GM21381 (cell line): ENCODE measurements around the gene MYH10.

Source experiments
- ATAC-seq: cut with Tn5 transposase; IDR thresholded peaks from one replicate; pipeline ENCODE4 v1.9.1; 2021; ENCODE audit warnings: mild to moderate bottlenecking, moderate library complexity; ENCODE audit not compliant: unreplicated experiment

Gene MYH10

DNA sequence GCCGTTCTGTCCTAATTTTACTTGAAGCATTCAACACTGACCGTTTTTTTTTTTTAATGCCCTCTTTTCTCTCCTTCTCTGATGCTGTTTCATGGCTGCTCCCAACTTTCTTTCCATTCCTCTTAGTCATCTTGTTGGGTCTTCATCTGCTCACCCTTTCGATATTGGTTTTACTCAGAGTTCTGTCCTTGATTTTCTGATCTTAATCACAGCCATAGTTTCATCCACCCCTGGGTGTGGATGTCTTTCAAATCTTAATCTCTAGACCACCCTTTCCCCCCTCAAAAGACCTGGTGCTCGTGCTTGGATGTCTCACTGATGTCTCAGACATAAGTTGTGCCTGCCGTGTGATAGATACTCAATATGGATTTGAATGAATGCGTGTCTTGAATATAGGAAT, 172.4 kb downstream of the MYH10 start:
- no peak for ATAC-seq

DNA sequence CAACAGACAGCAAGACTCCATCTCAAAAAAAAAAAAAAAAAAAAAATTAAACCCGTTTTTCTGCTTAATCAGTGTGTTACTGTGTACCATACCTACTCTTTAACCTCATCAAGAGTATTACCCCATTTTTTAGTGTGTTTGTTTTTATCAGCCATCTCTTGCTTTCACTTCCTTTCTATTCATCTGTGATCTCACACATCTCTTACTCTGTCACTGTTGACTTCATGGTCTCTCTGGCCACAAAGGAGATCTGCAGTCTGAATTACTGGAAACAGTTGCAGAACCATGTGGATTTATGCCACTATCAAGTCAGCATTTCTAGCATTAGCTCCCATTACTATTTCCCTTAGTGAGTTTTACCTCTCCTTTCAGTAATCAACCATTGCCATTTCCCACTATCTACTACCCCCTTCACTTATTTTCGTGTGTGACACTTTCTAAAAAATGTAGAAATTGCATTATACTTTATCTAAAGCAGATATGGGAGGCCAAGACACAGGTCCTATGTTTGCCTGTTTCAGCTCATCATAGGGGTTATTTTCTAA, 174.8 kb downstream of the MYH10 start:
- ATAC-seq: no peak

DNA sequence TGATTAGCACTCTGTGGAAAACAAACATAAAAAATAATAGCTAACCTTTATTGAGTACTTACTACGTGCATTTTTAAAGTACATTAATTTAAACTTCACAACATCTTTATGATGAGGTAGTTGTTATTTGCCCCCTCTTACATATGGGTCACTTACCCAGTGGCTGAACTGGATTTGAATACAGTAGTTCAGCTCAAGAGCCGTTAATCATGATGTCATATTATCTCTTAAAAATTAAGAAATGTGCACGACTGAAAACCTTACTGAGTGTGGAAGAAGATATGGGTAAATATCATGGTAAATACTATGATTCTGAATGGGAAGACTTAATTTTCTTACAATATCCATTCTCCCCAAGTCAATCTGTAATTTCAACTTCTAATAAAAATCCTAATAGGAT, 177.2 kb downstream of the MYH10 start:
- no peak for ATAC-seq

DNA sequence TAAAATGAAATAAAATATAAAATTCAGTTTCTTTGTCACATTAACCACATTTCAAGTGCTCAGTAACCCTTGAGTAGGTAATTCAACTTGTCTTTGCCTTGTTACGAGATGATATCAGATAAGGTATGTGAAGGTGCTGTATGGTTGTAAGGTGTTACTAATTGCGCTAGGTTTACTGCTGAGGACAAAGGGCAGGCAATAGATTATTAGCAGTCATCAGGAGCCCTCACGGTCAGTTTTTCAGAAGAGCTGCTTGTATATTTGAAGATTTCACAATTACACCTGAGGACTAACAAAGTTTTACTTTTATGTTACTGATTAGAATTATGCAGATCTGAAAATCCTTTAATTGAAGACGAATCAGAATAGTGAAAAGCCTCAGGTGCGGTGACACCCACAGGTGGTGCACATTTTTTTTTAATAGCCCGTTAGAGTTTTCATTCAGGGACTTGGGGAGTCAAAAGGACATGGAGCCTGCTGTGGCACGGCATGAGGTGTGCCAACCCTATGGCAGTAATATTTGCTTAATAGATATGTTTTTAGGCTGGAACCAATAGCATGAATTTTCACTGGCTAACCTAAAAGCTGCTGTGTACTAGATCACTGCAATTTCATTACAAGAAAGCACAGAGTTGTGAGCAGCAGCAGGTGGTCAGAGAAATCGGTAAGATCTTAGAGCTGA, 178.5 kb downstream of the MYH10 start:
- ATAC-seq: no peak

DNA sequence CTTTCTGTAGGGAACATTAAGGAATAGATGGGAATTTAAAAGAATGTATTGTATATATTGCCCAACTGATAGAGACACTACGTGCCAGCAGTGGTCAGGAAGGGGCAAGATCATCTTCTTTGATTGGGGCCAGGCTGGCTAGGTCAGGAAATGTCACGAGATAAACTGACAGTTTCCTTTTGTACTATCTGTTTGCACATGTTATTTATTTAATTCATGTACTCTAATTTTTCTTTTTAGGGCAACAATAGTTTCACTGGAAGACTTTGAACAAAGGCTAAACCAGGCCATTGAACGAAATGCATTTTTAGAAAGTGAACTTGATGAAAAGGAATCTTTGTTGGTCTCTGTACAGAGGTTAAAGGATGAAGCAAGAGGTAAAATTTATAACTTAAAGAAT, 182.2 kb downstream of the MYH10 start:
- ATAC-seq: no peak

DNA sequence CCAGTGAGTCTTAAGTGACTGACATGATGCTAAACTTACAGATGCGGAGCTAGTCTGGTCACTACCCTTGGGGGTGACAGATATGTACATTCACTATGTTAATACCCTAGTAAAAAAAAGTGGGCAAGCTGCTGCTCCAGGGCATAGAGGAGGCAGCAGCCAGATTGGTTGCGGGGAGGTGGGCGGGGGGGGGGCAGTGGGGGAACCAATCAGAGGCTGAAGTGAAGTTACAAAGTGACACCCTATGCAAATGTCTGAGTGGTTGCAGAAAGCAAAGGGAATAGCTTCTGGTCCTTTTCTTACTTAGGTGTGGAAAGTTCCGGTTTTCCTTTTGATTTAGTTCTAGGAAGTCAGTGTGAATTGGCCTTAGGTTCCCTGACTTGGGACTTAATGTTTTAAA, 182.7 kb downstream of the MYH10 start:
- no peak for ATAC-seq

DNA sequence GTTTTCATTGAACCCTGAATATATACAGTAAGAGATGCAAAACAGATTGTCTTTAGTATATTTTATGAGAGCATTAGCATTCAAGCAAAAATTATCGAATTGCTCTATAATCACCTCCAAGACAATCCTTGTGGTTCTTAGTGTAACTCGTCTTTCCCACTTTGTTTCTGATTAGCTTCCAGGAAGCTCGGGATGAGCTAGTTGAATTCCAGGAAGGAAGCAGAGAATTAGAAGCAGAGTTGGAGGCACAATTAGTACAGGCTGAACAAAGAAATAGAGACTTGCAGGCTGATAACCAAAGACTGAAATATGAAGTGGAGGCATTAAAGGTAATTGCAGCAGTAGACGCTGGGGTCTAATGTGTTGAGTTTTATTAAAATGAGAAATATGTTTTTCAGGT, 185.0 kb downstream of the MYH10 start:
- no peak for ATAC-seq

DNA sequence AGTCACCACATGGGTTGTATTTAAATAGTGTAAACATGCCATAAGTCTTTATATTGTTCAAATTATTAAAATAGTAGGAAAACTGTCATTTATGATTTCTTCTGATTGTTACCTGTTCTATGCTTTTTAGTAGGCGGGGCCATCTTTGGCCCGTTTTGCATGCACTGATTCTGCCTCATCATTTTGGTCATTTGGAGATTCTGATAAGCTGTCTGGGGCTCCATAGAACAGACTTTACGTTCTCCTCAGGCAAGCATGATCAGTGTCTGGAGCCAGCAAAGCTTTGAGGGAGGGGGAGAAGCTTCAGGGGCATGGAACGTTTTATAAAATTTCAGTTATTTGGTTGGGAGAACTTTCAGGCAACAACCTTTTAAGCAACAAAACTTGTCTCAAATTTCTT, 186.0 kb downstream of the MYH10 start:
- ATAC-seq: no peak

DNA sequence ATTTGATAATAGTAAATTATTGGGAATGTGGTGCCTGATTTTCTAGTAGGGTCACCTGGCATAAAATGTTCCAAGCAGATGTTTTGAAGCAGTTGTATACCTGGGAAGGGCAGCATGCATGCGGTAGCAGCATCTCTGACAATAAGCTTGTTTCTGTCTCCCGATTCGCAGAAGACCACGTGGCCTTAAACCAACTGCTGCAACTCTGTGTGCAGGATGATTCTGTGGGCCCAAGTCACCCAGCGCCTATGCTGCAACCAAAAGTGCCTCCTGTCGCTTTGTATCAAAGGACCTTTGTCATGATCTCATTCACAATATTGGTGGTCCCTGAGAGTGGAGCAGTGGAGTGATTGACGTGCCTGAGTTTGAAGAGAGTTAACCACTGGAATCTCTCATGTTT, 186.8 kb downstream of the MYH10 start:
- no peak for ATAC-seq

DNA sequence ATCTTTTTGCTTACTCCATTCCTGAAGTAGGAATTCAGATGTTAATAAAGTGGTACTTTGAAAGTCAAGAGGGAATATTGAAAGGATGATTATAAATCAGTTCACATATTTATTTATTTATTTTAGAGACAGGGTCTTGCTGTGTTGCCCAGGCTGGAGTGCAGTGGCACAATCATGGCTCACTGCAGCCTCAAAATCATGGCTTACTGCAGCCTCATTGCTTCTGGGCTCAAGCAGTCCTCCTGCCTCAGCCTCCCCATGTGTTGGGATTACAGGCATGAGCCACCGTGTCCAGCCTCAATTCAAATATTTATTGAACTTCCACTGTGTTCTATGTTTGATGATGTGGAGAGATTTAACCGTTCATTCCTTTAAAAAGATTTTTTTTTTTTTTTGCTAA, 188.2 kb downstream of the MYH10 start:
- ATAC-seq: no peak

DNA sequence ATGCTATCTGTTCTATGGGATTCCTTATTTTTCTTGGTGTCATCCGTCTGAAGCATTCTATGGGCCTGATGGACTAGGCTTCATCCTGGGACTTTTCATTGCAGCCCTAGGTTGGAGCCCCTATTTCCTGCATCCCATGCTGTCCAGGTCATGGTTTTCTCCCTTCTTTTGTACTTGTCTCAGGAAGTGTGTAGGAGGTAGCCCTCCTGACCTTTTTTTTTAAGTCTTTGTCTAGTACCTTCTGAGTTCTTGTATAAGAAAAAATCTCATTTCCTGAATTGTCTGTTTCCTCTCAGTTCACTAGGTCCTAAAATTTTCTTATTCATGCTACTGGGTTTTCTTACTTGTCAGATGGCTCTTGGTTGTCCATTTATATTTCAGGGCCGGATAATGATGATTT, 188.8 kb downstream of the MYH10 start:
- ATAC-seq: no peak

DNA sequence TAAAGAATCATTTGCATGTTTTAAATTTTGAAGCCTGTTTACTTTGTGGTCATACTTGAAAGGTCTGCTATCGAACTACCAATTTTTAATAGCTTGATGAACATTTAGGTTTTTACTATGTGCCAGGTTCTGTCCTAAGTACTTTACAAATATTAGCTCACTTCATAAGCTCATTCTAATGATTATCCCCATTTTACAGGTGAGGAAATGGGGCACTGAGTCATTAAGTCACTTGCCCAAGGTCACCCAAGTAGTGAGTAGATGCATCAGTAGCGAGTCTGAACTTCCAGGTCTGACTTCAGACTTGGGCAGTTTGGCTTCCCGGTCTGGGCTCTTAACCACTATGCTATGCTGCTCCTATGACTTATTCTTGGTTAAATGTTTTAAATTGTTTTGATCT, 190.8 kb downstream of the MYH10 start:
- ATAC-seq: no peak

DNA sequence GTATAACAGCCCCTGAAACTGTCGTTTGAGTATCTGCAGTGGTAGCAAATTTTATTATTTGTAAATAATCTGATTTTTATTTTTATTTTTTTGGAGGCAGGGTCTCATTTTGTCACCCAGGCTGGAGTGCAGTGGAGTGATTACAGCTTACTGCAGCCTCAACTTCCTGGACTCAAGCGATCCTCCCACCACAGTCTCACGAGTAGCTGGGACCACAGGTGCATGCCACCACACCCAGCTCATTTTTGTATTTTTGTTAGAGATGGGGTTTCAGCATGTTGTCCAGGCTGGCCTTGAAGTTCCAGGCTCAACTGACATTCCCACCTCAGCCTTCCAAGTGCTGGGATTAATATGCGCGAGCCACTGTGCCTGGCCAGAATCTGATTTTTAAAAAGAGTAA, 192.1 kb downstream of the MYH10 start:
- ATAC-seq: no peak

DNA sequence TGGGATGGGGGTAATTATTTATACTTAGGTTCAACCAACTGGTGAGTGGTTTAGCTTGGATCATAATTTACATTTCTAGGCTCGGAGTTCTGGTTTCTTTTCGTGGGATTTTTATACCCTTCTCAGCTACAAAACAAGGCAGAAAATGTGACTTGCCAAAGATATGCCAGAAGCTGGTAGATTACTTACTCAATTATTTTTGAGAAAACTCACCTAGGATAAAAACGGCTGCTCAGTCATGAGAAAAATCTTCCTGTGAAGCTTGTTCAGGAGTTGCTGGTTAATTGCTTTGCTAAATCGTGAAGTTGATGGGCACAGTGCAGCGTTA, 193.7 kb downstream of the MYH10 start:
- no peak for ATAC-seq

DNA sequence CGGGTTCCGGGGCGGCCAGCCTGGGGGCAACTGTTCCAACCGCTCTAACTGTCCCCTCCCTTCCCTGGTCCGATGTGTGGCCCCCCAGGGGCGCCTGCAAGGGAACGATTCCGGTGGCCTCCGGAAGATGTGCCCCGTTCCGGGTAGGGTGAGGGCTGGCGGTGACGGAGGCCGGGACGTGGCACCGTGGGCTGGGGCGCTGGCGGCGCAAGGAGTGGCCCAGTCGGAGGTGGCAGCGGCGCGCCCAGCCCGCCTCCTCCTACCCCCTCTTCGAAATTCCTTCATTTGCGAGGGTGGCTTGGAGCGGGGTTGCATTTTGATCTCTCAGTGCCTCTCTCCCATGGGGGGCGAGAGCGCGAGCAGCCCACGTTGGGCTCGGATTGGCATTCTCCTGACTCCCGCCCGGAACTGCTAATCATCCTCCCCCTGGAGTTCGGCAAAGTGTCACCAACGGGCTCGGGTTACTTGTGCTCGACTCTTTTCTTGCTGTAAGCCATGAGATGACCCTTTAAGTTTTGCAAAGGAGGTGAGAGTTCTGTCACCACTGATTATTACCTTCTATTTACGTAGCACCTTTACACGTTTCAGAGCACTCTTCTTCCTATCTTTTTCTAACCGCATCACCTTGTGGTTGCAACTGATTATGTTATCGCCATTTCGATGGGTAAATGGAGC, 194.2 kb downstream of the MYH10 start:
- ATAC-seq: peak; percentile 42

DNA sequence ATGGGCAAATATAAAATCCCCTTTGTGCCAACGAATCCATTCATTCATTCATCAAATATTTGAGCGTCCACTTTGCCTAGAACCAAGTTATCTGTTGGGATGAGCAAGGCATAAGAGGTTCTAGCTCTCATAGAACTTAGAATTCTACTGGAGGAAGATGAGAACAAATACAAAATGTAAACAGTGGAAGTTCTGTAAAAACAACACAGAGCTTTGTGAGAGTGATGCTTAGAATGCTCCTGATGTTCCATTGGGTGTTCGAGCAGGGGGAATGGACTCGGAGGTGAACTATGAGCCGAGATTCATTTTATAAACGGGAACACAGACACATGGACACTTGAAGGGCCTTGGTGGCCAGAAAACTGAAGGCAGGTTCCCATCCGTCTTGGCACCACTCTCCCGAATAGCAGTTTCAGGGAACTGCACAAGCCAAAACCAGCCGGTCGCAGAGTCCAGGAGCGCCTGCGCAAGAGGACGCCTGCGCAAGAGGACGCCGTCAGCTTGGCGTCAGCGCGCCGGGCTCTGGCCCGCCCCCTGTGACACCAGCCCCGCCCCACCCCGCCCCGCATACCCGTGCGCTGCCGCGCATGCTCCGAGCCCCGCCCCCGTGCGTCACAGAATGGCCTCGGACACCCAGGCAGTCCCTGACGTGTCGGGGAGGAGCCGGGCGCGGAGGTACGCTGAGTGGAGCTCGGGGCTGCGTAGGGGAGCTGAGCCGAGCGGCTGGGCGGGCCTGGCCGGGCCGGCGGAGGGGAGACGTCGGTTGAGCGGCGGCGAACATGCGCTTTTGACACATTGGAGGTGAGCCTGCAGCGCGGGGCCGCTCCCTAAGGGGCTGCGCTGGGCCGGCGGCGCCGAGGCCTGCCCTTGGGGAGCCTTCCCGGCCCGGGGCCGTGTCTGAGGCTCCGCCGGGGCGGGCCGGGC, 195.0 kb downstream of the MYH10 start, which contains the start of gene NDEL1:
TSS of gene NDEL1 (plus strand) at position 640 of the 924 bp plus-strand sequence. CDS start 8,388 bp downstream, outside the sequence.
- ATAC-seq: peak; percentile 94

DNA sequence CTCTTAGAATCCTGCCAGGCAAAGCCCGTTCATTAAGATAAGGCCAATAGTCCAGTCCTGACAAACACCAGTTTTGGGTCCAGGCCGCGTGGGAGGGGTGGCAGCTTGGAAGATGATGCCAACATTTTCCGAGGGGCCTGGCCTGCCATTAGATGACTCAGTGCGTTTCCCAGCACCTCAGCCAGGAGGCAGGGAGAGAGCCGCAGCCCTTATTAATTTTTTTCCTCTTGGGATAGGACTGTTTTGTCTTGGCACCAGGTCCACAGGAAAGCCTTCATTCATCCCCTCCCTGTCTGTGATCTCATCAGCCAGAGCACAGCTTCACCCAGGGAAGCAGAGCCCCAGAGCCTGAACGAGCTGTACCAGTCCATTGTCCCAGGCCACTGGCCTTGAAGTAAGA, 199.6 kb downstream of the MYH10 start:
- no peak for ATAC-seq

DNA sequence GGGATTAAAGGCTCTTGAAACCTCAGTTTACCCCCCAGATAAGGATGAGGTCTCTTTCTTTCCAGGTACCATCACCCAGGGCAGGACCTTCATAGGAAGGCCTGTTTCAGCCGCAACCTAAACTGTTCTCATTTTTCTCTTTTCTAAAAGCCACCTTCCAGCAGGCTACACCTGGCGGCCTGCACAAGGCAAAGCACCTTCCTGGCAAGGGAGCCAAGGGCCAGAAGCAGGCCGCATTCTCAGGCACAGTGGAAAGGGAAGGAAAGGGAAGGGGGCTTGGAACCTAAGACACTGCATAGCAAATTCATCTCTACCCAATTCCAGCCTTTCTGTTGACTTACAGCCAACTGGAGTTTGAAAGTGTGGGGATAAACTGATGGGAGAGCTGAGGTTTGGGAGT, 203.7 kb downstream of the MYH10 start:
- no peak for ATAC-seq

DNA sequence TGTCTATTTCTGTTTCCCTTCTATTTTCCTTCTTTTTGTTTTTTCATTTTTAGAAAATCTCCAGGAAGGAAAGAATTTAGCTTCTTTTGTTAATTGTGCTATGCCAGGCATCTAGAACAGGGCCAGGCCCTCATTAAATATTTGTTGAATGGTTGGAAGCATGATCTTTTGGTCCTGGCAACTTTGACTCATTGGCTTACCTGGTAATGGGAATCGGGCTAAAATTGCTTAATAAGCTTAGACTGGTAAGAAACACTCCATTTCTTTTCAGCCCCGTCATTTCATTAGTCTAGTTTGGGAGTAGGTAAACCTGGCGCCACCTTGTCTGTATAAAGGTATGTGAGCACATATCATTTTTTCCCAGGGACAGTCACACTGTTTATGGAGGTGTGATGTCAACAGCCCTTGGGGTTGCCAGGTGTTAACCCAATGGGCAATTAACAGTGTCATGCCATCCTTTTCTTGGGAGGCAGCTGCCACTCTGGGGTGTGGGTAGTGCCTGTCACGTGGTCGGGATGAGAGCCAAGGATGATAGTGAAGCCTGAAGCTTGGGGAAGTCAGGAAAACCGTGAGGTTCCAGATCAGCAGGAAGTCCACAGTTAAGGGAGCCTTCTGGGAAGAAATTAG, 204.3 kb downstream of the MYH10 start:
- no peak for ATAC-seq
